Stimulated activated CD8-positive, alpha-beta memory T cell treated with anti-CD3 and anti-CD28 coated beads, Interleukin-15, amount 100 ng/mL, for 24 hours (primary cell): Measurements from ENCODE around the gene CXorf38.
"Not testable (repeated sequence)": the region's sequence is repeated elsewhere in the genome, so short reads cannot be mapped to it uniquely, and the experiment has no call there.

ENCODE experiments used
- DNase-seq: peaks from one replicate; pipeline ENCODE4 v3.0.0-alpha.2; 2020; ENCODE audit warnings: low read depth

CXorf38 gene

DNA sequence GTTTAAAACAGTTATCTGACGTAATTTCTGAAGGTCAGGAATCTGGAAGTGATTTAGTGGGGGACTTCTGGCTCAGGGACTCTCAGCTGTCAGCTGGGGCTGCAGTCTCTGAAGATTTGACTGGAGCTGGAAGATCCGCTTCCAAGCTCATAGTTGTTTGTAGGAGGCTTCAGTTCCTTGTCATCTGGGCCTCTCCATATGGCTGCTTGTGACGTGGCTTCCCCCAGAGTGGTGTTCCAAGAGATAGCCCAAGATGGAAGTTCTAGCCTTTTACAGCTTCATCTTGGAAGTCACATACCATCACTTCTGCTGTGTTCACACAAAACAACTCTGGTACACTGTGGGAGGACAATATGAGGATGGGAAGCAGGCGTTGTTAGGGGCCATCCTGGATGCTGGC lies 22.1 kb downstream of the CXorf38 start:
- DNase-seq: no peak

DNA sequence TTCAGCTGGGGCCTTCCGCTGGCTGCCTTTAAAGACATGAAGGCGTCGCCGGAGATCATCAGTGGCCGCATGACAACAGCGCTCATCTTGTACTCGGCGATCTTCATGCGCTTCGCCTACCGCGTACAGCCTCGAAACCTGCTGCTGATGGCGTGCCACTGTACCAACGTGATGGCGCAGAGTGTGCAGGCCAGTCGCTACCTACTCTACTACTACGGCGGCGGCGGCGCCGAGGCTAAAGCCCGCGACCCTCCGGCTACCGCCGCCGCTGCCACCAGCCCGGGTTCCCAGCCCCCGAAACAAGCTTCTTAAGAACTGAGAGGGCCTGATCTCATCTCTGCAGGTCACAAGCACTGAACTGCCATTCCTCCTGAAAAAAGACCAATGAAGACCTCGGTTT lies 23.7 kb downstream of the CXorf38 start:
- no peak for DNase-seq

DNA sequence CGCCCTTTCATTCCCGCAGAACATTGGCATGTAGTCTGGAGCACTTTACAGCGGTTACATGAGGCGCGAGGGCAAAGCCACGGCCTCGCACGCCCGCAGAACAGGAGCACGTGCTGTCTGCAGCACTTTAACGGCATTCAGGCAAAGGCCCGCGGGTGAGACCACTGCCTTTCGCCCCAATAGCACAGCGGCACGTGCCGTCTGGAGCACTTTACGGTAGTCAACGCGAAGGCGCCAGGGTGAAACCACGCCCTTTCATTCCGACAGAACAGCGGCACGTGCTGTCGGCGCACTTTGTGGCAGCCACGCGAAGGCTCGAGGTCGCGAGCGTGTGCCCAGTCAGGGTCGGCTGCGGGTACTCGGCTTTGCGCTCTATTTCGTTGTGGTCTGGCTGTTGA lies 24.2 kb downstream of the CXorf38 start, which contains the start of gene MPC1L:
Gene MPC1L, plus strand, starts transcription at position 290 of the 398 bp plus-strand sequence. CDS start 138 bp downstream, outside the sequence.
- no peak for DNase-seq

DNA sequence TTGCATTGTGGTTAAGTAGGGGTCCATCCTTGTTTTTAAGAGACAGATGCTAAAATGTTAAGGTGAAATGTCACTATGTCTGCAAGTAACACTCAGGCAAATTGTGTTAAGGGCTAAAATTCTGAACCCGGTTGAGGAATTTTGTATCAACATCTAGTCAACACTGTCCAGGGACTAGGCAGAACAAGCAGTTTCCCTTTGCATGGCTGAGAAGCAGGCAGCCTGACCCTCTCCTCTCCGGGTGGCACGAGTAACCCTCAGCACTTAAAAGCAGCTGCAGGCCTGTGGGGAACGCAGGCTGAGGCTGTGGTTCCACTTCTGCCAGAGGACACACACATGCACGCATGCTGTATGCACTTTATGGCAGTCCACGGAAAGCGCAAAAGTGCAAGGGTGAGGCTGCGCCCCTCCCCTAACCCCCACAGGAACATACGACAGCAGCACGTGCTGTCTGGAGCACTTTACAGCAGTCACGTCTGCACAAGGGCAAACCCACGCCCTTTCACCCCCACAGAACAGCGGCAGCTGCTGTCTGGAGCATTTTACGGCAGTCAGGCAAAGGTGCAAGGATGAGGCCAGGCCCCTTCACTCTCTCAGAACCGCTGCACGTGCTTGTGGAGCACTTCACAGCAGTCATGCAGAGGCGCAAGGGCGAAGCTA lies 24.8 kb downstream of the CXorf38 start:
- DNase-seq: no peak

DNA sequence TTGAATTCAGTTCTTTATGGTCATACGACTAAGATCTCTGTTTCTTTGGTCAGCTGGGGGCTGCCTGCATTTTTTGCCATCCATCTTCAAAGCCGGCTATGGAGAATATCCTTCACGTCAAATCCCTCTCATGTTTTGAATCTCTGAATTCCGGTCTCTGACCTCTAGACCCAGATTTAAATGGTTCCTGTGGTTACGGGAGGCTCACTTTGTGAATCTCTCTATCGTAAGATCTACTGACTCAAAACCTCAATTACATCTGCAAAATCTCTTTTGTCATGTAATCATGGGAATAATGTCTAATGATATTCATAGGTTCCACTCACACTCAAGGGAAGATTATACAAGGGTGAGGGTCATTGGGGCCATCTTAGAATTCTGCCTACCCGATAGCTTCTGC lies 29.8 kb downstream of the CXorf38 start:
- DNase-seq: no peak

DNA sequence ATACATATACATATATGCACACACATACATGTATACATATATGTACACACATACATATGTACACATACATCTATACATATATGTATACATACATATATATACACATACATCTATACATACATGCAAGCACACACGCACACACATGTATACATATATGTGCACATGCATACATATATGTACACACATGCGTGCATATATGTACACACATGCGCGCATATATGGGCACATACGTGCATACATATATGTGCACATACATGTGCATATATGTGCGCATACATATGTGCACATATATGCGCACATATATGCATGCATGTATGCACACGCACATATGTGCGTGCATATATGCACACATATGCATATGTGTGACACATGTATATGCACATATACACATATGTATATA lies 31.4 kb downstream of the CXorf38 start:
- DNase-seq: no peak

DNA sequence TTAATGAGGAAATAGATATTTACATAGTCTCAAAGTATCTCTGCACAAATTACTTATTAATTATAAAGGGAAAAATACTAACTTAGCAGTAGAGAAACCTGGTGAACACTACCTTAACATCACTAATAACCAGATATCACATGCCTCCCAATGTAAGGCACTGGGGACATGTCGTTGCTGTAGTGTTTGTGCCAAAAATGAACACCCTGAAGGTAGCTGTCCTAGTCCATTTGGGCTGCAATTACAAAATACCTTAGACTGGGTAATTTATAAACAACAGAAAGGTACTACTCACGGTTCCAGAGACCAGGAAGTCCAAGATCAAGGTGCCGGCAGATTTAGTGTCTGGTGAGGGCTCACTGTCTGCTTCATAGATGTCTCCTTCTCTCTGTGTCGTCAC lies 34.9 kb downstream of the CXorf38 start:
- no peak for DNase-seq

DNA sequence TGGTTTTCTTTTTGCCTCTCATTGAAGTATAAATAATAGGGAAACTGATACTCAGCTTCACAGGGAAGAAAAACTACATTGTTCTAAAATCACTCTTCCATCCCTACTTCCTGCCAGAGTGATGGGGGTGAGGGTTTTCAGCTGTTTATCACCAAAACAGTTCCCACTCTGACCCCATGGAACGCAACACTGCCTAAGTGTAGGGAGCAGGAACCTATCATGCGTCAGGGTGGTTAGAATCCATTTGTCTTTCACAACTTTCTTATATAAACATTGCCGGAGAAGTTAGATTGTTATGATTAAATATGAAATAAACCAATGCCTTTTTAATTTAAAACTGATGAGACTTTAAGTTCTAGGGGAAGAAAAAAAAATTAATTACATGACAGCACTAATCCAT lies 40.0 kb downstream of the CXorf38 start:
- DNase-seq: no peak

DNA sequence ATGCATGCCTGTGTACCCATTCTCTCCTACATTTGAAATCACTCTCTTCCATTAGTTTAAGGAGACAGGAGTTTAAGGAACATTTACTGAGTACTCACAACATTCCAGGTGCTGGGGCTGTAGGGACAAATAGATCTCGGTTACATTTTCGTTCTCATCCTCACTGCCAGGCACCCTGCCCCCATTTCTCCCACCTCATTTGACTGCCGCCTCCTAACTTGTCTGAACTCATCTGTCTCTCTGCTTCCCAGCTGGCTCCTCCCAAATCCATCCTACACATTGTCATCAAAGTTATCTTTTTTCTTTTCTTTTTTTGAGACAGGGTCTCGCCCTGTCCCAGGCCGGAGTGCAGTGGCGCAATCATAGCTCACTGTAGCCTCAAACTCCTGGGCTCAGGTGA lies 43.9 kb downstream of the CXorf38 start:
- no peak for DNase-seq

DNA sequence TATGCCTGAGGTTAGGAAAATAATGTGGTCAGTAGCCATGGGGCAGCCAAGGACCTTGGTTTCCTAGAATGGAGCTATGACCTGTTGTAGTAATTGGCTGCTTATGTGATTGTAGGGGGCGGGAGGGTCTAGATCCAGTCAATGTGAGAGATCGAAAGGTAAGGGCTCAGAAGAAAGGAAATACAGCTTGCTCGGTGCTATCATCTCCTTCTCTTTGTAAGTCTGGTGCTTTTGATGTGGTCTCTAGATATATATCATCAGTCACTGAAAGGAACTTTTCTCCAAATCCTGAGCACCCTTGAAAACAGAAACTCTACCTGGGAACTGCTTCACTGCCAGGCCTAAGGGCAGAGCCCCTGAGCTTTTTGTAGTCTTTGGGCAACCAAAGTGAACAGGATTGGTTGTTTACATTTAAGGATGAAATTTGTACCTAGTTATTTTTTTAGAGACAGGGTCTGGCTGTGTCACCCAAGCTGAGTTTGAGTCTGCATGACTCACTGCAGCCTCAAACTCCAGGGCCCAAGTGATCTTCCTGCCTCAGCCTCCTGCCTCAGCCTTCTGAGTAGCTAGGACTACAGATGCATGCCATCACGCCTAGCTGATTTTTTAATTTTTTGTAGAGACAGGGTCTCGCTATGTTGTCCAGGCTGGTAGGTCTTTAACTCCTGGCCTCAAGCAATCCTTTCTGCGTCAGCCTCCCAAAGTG lies 57.6 kb downstream of the CXorf38 start:
- not testable (repeated sequence) for DNase-seq

DNA sequence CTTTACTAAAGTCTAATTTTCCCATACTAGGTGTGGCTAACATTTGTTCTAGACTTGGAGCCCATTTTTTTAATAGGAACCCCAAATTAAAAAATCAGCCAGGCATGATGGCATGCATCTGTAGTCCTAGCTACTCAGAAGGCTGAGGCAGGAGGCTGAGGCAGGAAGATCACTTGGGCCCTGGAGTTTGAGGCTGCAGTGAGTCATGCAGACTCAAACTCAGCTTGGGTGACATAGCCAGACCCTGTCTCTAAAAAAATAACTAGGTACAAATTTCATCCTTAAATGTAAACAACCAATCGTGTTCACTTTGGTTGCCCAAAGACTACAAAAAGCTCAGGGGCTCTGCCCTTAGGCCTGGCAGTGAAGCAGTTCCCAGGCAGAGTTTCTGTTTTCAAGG lies 59.7 kb downstream of the CXorf38 start:
- not testable (repeated sequence) for DNase-seq

DNA sequence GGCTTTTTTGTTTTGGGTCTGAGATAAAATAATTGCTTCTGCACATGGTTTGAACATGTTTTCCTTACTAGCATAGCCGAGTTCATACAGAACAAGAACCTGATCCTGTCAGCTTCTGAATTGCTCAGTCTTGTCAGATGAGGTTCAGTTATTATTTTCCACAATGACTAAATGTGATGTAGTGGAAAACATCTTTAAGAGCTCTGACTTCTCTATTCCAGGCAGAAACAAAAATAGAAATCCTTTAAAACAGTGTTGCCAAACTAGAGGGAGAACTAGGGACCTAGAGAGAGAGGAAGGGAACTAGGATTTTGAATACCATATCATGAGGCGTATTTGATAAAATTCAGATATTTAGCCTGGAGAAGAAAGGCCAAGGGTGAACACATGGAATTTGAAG lies 64.5 kb downstream of the CXorf38 start:
- no peak for DNase-seq

DNA sequence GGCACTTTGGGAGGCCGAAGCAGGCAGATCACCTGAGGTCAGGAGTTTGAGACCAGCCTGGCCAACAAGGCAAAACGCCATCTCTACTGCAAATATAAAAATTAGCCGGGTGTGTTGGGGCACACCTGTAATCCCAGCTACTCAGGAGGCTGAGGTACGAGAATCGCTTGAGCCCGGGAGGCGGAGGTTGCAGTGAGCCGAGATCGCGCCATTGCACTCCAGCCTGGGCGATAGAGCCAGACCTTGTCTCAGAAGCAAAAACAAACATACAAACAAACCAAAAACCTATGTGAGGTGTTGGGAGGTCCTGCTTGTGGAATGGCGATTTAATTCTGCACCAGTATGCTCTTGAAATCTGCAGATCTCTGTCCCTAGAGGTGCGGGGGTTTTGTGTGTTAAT lies 65.2 kb downstream of the CXorf38 start:
- not testable (repeated sequence) for DNase-seq

DNA sequence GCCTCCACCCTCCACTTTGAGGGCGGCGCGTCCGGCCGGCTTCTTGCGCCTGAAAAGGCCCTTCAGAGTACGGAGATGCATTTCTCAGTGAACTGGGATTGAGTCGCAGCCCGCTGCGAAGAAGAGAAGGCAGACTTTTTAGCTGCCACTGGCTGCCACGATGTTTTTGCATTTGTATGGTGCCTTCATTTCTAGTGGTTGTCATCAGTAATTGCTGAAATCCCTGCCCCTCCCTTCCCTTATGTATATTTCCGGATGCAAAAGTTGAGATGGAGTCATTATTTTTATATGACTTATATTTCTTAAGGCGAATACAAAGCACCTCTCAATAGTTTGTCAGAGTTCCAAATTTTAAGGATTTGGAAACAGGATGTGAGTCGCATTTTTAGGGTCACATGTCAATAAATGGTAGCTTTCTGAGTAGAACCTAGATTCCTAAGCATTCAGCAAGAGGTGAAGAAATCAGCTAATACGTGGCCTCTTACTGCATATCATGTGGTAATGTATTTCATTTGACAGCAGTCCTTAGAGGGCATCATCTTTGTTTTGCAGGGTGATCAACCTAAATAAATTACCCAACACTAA lies 65.9 kb downstream of the CXorf38 start:
- DNase-seq: no peak

DNA sequence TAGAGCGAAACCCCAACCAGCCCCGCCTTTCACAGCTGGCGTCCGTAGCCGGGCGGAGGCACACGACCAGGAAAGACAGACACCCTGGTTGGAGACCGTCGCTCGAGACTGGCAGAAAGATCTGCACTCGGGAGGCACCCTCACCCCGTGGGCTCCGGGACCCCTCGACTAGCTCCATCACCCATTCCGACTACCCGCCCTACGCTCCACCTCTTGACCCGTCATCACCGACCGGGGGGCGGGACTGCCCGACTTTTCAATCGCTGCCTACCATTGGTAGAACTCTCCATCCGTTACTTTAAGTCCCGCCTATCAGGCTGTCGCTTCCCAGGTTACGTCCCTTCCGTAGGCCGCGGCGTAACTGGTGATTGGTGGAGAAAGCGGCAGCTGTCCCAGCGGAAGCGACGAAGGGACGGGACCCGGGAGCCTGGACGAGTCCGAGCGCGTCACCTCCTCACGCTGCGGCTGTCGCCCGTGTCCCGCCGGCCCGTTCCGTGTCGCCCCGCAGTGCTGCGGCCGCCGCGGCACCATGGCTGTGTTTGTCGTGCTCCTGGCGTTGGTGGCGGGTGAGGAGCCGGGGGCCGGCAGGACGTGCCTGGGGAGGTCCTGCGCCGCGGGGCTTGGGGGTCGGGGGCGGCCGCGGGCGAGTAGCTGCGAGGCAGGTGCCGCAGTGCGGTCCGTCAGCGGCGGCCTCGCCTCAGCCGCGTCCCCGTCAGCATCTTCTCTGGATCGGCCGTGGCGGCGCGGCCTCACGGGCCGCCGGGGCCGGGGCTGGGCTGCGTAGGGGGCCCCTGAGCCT lies 66.6 kb downstream of the CXorf38 start, which contains the start of gene ATP6AP2:
Gene ATP6AP2, plus strand, starts transcription at position 434 of the 799 bp plus-strand sequence. Its CDS starts 96 bp downstream, at position 530.
- DNase-seq: peak; percentile 52

DNA sequence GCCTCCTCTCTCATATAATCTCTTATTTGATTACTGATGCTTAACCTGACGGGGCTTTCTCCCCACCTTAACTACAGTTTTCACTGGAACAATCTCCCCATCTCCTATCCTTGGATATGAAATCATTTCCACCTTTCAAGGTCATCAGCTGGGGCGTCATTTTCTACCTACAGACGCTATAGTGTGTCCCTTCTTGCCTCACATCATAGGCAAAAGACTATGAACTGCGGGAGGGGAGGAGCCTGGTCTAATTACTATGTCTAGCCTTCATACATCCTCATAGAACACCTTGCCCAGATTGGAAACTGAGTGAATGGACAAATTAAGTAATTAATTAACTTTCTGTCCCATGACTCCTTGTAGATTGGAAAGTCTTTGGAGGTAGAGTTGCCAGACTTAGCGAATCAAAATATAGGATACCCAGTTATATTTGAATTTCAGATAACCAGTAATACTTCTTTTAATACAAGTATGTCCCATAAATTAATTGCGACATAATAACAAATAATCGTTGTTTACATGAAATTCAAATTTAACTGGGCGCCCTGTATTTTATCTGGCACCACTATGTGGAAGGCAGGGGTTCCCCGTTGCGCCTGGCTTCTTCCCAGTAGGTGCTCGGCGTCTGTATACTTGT lies 67.3 kb downstream of the CXorf38 start:
- DNase-seq: no peak

DNA sequence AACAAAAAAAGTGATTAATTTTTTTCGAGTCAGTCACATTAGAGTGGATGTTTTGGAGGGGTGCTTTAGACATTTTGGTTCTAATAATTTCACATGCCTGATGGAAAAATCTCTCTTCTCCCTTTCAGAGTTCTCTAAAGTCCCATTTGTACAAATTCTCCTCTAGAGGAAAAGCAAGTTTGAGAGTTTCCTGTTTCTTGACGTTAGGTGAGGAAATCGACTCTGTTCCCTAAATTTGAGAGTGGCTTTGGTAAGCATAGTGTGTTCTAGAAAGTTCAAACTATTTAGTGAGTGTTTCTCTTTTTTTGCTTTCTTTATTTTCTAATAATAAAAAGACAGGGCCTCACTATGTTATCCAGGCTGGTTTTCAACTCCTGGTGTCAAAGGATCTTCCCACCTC lies 68.2 kb downstream of the CXorf38 start:
- no peak for DNase-seq

DNA sequence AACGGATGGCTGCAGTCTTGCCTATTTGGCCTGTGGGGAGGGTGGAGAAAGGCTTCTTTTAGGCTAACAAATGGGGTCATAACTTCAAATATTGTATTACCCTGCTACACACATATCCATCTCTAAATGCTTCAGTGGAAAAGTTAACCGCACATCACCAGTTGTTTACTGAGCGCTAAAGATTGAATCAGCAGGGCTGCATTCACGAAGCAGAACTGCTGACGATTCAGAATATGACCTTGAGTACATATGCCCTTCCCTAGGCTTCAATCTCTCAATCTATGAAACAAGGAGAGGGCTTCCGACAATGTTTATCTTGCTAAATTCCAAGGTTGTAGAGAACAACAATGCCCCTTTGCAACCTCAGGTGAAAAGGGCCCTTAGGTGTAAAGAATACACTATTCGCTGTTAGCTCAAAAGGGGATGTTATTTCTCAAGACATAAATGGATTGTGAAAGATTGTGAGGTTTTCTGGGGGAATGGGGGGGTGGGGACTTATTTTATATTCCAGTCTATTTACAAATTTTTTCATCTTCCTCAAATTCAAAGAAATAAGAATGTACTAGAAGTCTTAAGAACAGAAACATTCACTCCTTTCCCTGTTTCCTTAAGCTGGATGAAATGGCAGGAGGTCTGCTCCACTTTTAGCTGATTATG lies 69.2 kb downstream of the CXorf38 start:
- DNase-seq: no peak
